DMS114 treated with DMSO at 0.1 percent for 48 hours (cell line): ENCODE measurements around the gene NECAP2.
"Not testable (repeated sequence)": the region's sequence is repeated elsewhere in the genome, so short reads cannot be mapped to it uniquely, and the experiment has no call there.

Source experiments
- DNase-seq: peaks from one replicate; lab custom pipeline; 2025; ENCODE audit not compliant: unreplicated experiment; lab: John Stamatoyannopoulos, UW

Gene NECAP2

GRCh38 chr1:16492937-16493336 is 52.4 kb downstream of the NECAP2 start:
- not testable (repeated sequence) for DNase-seq

GRCh38 chr1:16493731-16494130 is 53.2 kb downstream of the NECAP2 start:
- not testable (repeated sequence) for DNase-seq

GRCh38 chr1:16497474-16497904 is 57.0 kb downstream of the NECAP2 start:
- not testable (repeated sequence) for DNase-seq

- not testable (repeated sequence) for DNase-seq
Measured at GRCh38 chr1:16498047-16498446, 57.5 kb downstream of the NECAP2 start.

GRCh38 chr1:16498573-16499413 is 58.3 kb downstream of the NECAP2 start:
- peak; percentile 65 for DNase-seq

GRCh38 chr1:16500466-16500865 is 59.9 kb downstream of the NECAP2 start:
- DNase-seq = not testable (repeated sequence)

- not testable (repeated sequence) for DNase-seq
Measured at GRCh38 chr1:16500975-16501374, 60.5 kb downstream of the NECAP2 start.

GRCh38 chr1:16501446-16501845 is 60.9 kb downstream of the NECAP2 start:
- DNase-seq = not testable (repeated sequence)

GRCh38 chr1:16503494-16503893 is 63.0 kb downstream of the NECAP2 start:
- no peak for DNase-seq

GRCh38 chr1:16505870-16506269 is 65.3 kb downstream of the NECAP2 start:
- DNase-seq = not testable (repeated sequence)

- DNase-seq = not testable (repeated sequence)
Measured at GRCh38 chr1:16506364-16507136, 66.0 kb downstream of the NECAP2 start.

GRCh38 chr1:16508861-16509445 is 68.4 kb downstream of the NECAP2 start:
- DNase-seq = not testable (repeated sequence)
